Umbilical cord (tissue), 2 donors: Measurements from ENCODE around the gene ROPN1L. TPM values are rescaled to one million over a fixed set of nuclear protein-coding genes. Genes with fewer than 3 reads are reported as not detected.
A peak's percentile ranks its signal among the peaks of the same experiment; 100 is the strongest.

Source experiments
- DNase-seq: peaks from one replicate; pipeline ENCODE4 v3.0.0-alpha.2; 2015; ENCODE audit warnings: low spot score
- total RNA-seq: library from RNA; depleted of rRNA; stranded (reverse); fragments of >200 nt; gene quantifications from one replicate; pipeline ENCODE4 v1.2.3, GENCODE V29; 2014; ENCODE audit warnings: low replicate concordance; ENCODE audit not compliant: insufficient read depth

ROPN1L gene
- total RNA-seq, 1 donor from 2014 or later = 7.5 TPM

DNA sequence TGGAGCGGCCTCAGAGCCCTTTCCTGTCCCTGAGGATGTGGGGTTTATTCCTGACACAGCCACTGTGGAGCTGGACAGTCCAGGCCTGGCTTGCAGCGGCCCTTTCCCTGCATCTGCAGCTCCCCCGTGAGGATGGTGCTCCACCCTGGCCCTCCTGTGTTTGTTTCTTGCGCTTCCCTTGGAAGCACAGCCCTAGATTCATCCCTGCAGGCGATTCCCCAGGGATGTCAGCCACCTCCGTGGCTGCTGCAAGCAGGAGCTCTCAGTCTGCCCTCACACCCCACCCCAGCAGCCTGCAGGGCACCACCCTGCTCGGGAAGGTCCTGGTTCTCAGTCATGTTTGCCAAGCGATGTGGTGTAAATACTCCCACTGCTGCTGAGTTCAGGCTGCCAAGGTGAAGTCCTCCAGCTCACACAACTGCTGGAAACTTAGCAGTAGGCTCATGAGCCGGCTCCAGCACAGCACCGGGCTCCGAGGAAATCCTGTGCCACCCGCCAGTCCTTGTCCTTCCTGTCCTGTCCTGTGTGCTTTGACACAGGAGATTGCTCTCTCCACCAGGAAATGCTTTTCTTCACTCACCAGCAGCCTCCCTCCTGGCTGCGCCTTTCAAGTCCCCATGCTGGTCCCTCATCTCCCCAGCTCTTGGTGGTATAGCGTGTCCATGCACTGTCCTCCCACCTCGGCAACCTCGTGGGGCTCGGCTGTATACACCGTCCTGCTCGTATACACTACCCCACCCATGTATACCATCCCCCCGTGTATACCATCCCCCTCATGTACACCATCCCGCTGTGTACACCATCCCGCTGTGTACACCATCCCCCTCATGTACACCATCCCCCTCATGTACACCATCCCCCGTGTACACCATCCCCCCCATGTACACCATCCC lies 16.2 kb downstream of the ROPN1L start:
- DNase-seq = no peak

- no peak for DNase-seq
Observed at GRCh38 chr5:10459080-10460055, 17.7 kb downstream of the ROPN1L start.

DNA sequence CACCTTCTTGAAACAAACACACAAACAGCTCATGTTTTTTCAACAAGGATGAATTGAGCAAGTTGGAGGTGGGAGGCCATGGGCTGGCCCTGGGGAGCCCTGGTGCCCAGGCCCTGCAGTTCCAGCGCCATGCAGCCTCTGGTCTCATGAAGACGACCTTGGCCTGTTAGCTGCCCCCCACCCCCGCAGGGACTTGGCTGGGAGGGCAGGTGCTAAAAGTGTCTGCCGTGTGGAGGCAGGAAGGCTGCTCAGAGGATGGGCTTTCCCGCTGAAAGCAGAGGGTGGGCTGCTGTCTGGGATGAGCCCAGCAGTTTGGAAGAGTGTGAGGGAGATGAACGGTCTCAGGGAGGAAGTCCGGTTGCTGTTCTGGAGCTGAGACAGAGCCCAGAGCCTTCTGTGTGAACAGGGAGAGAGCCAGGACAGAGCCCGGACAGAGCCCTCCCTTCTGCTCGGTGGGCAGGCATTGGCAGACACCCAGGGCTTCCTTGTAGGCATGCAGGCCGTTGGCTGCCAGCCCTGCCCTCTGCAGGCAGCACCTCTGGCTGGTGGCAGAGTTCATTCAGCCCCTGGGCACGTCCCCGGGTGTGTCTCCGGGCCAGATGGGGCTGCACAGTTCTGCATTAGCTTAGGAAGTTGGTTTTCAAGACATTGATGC lies 18.7 kb downstream of the ROPN1L start:
- DNase-seq = peak; percentile 36

GRCh38 chr5:10461041-10461440 lies 19.4 kb downstream of the ROPN1L start:
- no peak for DNase-seq

DNA sequence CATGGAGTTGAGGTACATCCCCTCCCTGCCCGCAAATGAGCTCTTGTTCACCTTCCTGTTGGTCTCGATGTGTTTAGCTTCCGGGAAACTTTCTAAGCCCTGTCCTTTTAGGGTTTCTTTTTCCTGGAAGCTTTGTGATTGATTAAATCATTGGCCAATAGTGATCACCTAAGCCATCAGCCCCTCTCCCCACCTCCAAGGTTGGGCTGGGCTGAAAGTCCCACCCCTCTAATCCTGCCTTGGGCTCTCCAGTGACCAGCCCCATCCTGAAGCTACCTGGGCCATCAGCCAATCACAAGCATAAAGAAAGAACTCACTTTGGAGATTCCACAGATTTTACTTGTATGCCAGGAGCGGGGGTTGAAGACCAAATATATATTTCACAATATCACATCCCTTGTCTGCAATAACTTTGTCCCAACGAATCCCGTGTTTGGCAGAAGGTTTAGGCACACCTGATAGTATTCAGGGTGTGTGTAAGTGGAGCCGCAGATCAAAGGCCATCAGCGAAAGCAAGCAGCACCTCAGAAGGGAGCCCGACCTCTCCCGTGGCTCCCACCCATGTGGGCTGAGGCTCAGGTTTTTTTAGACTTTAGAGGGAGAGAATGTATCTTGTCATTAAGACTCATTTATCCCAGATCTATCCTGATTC lies 20.4 kb downstream of the ROPN1L start:
- no peak for DNase-seq

DNA sequence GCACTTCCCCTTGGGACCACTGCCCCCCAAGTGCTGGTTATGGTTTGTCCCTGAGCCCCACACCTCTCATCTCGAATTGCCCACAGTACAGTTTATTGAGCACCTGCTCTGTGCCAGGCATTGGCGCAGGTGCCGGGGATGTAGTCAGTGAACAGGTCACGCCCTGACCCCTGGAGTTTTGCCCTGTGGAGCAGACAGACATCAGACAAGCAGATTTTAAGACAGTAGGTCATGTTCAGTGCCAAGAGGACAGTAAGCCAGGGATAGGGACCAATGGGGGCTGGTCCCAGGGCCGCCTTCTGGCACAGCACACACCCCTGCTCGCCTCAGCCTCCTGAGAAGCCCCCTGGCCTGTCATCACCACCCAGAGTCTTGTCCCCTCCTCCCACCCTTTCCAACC lies 21.9 kb downstream of the ROPN1L start:
- no peak for DNase-seq

DNA sequence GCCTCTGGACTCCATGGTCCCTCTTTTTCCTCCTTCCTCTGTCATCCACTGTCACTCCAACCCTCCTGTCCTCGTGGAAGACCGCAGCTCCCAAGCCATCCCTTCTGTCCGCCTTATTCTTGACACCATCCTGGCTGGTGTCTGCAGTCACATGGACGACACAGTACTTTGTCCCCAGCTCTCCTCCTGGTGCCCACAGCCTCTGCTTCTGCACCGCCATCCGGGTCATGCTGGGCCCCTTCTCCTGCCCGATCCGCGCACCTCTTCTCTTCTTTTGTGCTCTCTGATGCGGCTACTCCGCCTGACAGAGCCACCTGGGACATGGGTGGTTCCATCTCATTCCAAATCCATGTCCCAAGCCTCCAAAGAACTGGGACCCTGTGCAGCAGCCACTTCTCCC lies 22.5 kb downstream of the ROPN1L start:
- DNase-seq = no peak

- no peak for DNase-seq
Observed at GRCh38 chr5:10465726-10466125, 24.0 kb downstream of the ROPN1L start.

DNA sequence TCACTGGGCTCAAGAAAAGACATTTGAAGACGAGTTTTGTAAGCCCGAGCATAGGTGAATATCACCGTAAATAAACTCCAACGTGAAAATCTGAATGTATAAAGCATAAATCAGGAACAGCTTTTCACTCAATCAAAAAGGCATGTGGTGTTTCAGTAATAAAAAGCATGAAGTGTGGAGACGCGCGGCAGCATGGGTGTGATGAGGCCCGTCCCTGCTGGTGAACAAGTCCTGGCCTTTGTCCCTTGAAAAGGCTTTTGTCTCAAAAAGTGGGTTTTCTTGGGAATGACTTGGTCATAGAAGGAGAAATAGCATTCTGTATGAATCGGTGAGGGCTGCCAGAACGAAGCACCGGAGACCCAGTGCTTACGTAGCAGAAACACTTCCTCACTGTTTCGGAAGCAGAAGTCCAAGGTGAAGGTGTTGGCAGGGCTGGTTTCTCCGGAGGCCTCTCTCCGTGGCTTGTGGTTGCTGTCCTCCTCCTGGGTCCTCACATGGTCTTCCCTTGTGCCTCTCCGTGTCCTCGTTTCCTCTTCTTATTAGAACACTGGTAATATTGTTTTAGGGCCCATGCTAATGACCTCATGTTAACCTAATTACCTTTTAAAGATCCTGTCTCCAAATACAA lies 24.9 kb downstream of the ROPN1L start:
- no peak for DNase-seq

DNA sequence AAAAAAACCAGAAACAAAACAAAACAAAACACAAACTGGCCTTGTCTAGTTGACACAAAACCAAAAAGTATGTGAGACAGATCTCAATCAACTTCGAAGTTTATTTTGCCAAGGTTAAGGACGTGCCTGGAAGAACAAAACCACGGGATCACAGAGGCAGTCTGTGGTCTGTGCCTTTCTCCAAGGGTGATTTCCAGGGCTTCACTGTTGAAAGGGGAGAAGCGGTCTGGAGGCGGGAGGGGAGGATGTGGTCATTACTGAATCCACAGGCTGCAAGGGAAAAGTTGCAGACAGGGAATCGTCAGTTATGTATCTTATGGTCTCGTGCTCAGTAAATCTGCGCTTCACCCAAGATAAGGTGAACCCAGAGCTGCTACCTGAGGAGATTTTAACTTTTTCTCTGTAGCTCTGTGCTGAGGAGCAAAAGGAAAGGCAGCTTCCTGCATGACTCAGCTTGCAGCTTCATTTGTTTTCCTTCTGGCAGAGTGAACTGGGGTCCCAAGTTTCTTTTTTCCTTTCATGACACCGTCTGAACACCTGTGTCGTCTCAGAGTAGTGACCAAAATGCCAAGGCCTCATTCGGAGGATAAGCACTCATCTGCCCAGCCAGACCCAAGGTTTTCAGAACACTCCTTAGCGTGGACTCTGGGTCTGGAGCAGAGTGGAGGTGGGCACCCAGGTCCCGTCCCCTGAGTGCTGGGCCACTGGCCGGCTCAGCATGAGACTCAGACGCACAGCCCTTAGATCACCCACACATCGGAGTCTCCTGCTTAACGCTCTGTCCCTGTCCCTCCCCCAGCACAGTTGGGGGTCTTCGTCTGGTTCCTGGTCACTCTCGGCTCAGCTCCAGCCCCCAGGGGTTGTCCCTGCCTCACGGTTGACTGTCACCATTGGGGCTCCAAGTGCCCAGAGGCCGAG lies 25.9 kb downstream of the ROPN1L start:
- DNase-seq = peak; percentile 70

- DNase-seq = no peak
Observed at GRCh38 chr5:10468256-10468655, 26.6 kb downstream of the ROPN1L start.

DNA sequence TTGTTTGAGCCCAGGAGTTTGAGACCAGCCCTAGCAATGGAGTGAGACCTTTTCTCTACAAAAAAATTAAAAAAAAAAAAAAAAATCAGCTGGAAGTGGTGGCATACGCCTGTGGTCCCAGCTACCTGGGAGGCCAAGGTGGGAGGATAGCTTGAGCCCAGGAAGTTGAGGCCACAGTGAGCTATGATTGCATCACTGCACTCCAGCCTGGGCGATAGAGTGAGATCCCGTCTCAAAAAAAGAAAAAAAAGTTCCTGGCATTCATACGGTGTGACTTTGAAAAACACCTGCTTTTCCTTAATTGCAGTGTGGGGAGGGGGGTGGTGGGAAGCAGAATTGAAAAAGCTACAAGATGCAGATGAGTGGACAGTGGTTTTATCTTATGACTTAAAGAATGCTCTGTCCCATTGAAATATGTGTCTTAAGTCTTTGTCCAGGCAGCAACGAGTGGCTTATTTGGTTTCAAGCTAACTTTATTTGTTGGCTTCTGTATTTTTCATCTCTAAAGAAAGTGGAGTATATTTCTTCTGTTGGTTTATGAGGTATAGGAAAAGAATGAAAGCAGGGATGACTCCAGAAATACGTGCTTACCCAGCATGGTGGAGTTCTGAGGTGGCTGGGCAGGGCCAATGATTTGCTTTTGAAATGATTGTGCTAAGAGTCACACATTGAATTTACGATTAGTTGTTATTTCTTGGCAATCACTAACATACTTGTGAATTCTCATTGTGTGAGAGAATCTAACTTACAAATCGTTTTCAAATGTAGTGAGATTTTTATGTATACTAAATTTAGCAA lies 27.8 kb downstream of the ROPN1L start:
- DNase-seq = no peak

- DNase-seq = no peak
Observed at GRCh38 chr5:10470669-10471068, 29.0 kb downstream of the ROPN1L start.

DNA sequence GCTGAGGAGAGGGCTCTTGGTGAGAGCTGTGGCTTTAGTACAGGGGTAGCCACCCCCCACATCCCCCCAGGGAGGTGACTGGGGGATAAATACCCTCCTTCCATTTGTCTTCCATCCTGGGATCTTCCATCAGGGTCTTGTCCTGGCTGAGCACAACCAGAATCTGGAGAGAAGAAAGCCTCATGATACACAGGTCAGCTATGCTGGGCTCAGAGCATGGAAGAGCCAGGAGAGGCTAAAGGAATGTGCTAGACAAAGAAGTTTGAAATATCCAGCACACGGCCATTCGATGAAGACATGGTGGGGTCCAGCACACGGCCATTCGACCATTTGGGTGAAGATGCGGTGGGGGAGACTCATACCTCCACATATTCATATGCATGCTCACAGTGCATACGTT lies 30.0 kb downstream of the ROPN1L start:
- DNase-seq = no peak

GRCh38 chr5:10474521-10475075 lies 32.9 kb downstream of the ROPN1L start:
- no peak for DNase-seq

DNA sequence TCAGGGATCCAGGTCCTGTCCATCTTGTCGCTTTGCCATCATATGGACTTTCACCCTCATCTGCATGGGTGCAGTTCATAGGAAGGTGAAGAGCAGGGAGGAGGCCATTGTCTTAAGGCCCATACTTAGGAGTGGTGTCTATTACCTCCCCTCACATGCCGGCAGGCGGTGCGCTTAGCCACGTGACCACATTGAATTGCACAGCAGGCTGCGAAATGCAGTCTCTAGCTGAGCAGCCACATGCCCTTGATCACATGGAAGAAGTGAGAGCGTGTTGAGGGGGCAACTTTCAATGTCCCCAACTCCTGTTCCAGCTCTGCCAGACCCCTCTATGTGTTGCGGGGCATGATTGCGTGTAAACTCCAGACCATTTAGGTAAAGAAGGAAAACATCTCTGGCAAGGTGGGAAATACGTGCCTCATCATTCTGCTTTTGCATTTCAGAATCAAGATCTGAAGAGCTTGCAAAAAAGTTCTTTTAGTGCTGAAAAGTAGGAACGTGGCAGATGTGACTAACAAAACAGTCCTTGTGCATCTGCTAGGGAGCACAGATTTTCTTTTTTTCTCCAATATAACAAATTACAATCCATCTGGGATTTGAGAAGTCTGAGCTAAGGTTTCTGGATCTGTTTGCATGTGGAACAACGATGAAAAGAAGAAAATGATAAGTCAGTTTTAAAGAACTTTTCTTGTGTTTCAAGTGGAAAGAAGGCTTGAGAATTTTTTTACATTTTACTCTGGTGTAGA lies 34.4 kb downstream of the ROPN1L start:
- DNase-seq = no peak

DNA sequence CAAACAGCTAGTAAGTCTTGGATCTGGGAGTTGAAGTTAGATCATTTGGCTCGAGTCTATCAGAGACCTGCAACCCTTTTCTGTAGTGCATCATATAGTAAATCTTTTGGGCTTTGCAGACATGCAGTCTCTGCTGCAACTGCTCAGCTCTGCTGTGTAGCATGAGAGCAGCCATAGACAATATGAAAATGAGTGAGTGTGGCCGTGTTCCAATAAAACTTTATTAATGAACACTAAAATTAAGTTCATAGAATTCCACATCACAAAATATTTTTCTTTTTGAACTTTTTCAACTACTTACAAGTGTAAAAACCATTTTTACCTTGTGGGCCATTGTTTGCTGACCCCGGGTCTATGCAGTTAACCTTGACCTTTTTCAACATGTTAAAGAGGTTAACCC lies 35.2 kb downstream of the ROPN1L start:
- no peak for DNase-seq

- no peak for DNase-seq
Observed at GRCh38 chr5:10477943-10478342, 36.3 kb downstream of the ROPN1L start.
